CD4-positive, alpha-beta T cell treated with Interferon alpha-2 for 1 hour (primary cell): ENCODE measurements around the gene MOV10L1.
A peak's percentile ranks its signal among the peaks of the same experiment; 100 is the strongest.

Source experiments
- DNase-seq, 2 donors: peaks; one replicate each; pipeline ENCODE4 v3.0.0-alpha.2; 2020 to 2022

Gene MOV10L1

GRCh38 chr22:50089682-50090411 lies at the start of gene MOV10L1:
MOV10L1 (plus strand) TSS chr22:50090006; CDS start chr22:50090089, 83 bp downstream.
- peak; percentile 44 to 65 for DNase-seq

- DNase-seq: no peak
Measured at GRCh38 chr22:50040717-50041116, 49.1 kb upstream of the MOV10L1 start.

GRCh38 chr22:50041361-50042065 lies 48.3 kb upstream of the MOV10L1 start:
- DNase-seq: no peak

GRCh38 chr22:50044485-50045118 lies 45.2 kb upstream of the MOV10L1 start:
- no peak for DNase-seq

- DNase-seq: no peak
Measured at GRCh38 chr22:50045211-50046018, 44.4 kb upstream of the MOV10L1 start.

- DNase-seq: no peak
Measured at GRCh38 chr22:50046019-50046415, 43.8 kb upstream of the MOV10L1 start.

- DNase-seq: no peak
Measured at GRCh38 chr22:50046481-50047245, 43.1 kb upstream of the MOV10L1 start.

GRCh38 chr22:50047346-50047745 lies 42.5 kb upstream of the MOV10L1 start:
- DNase-seq: no peak

GRCh38 chr22:50048061-50048765 lies 41.6 kb upstream of the MOV10L1 start:
- no peak for DNase-seq

- no peak for DNase-seq
Measured at GRCh38 chr22:50048836-50049235, 41.0 kb upstream of the MOV10L1 start.

GRCh38 chr22:50049299-50050195 lies 40.3 kb upstream of the MOV10L1 start:
- no peak for DNase-seq

GRCh38 chr22:50051930-50052329 lies 37.9 kb upstream of the MOV10L1 start:
- no peak for DNase-seq

GRCh38 chr22:50053861-50054260 lies 35.9 kb upstream of the MOV10L1 start:
- no peak for DNase-seq

GRCh38 chr22:50056214-50056972 lies 33.4 kb upstream of the MOV10L1 start:
- no peak for DNase-seq

GRCh38 chr22:50057278-50058060 lies 32.3 kb upstream of the MOV10L1 start:
- DNase-seq: no peak

- DNase-seq: no peak
Measured at GRCh38 chr22:50058061-50058905, 31.5 kb upstream of the MOV10L1 start, which contains the start of gene TTLL8. TTLL8 (minus strand) TSS chr22:50058298.
